Prostate gland (tissue), 2 donors: ENCODE measurements around the gene SERBP1.

Experiments
- CTCF ChIP-seq, 4 experiments: fragments of 200-600 bp in 2 of 4; fragments of 450-650 bp in 2 of 4; sonication (generic) in 2 of 4; IDR thresholded peaks; 1 replicate in 3 of 4; 2 replicates in 1 of 4; pipeline ENCODE4 v1.5.1; 2016 to 2019; ENCODE audit warnings: antibody characterized with exemption in 4 of 4, mild to moderate bottlenecking in 2 of 4, moderate library complexity in 2 of 4
- POLR2A ChIP-seq: fragments of 450-650 bp; IDR thresholded peaks from one replicate; pipeline ENCODE4 v1.6.1; 2016; ENCODE audit warnings: antibody characterized with exemption, mild to moderate bottlenecking

- TF ChIP-seq CTCF (IDR thresholded peaks at IDR 0.05) (no peak), POLR2A (no peak)
These were observed 10.1 kb upstream of the SERBP1 start for GRCh38 chr1:67440339-67440738.
